H1 (cell line): Measurements from ENCODE around the gene HACD3. TPM values are rescaled to one million over a fixed set of nuclear protein-coding genes. Genes with fewer than 3 reads are reported as not detected.
A peak's percentile ranks its signal among the peaks of the same experiment; 100 is the strongest.

Experiments used
- CTCF ChIA-PET: fragments of 300-600 bp; sonication (Branson Sonifier 250); formaldehyde crosslinking; loops from one replicate; lab custom pipeline; 2021; ENCODE audit not compliant: partially characterized antibody; lab: Charles Lee
- POLR2A ChIA-PET: fragments of 300-600 bp; sonication (Branson Sonifier 250); formaldehyde crosslinking; loops from one replicate; lab custom pipeline; 2021; ENCODE audit warnings: inconsistent platforms; ENCODE audit not compliant: partially characterized antibody; lab: Charles Lee
- DNase-seq, 2 experiments: peaks; one replicate each; pipeline versions ENCODE4 v3.0.0 to v3.0.0-alpha.2; 2010 to 2022; ENCODE audit warnings: low spot score in 2 of 2, low read depth in 1 of 2, mixed read lengths in 1 of 2
- FAIRE-seq: peaks from 2 replicates; lab custom pipeline; 2011; peaks lifted over from hg19 to GRCh38; lab: Jason Lieb, UNC
- H2AFZ ChIP-seq: 2 replicates; pipeline ENCODE4 v1.8.1; 2012; ENCODE audit warnings: low read length, inconsistent platforms
- H2AK5ac ChIP-seq: 2 replicates; pipeline ENCODE4 v1.6.1; 2013; ENCODE audit warnings: low read depth, low read length
- H2BK120ac ChIP-seq: replicated peaks from 2 replicates; pipeline ENCODE3; 2013; ENCODE audit warnings: low read depth, low read length, inconsistent platforms
- H2BK12ac ChIP-seq: 2 replicates; pipeline ENCODE4 v1.6.1; 2013; ENCODE audit warnings: low read depth, low read length
- H2BK15ac ChIP-seq: 2 replicates; pipeline ENCODE4 v1.6.1; 2013; ENCODE audit warnings: low read length
- H2BK20ac ChIP-seq: 2 replicates; pipeline ENCODE4 v1.6.1; 2013; ENCODE audit warnings: low read length
- H2BK5ac ChIP-seq: 2 replicates; pipeline ENCODE4 v1.6.1; 2013; ENCODE audit warnings: low read depth, low read length
- H3K14ac ChIP-seq: 2 replicates; pipeline ENCODE4 v1.6.1; 2013; ENCODE audit warnings: inconsistent platforms; ENCODE audit not compliant: insufficient read length
- H3K18ac ChIP-seq: 2 replicates; pipeline ENCODE4 v1.6.1; 2013; ENCODE audit warnings: low read length; ENCODE audit errors: extremely low read depth
- H3K23ac ChIP-seq: 2 replicates; pipeline ENCODE4 v1.6.1; 2013; ENCODE audit warnings: inconsistent platforms; ENCODE audit not compliant: insufficient read length
- H3K23me2 ChIP-seq: 2 replicates; pipeline ENCODE4 v1.6.1; 2013; ENCODE audit warnings: low read depth, low read length
- H3K27ac ChIP-seq: 2 replicates; pipeline ENCODE4 v1.6.1; 2011; ENCODE audit warnings: low read depth, low read length, inconsistent platforms
- H3K27me3 ChIP-seq, 4 experiments: replicated peaks in 1 of 4; 1 replicate in 1 of 4; 2 replicates in 3 of 4; pipeline versions ENCODE4 v1.6.1 to v1.8.1; 2011 to 2013; ENCODE audit warnings: low read length in 3 of 4, mild to moderate bottlenecking in 3 of 4, inconsistent platforms in 2 of 4, mixed read lengths in 2 of 4, moderate library complexity in 1 of 4; ENCODE audit not compliant: control insufficient read depth in 3 of 4, insufficient read depth in 3 of 4; ENCODE audit errors: extremely low read depth in 1 of 4
- H3K36me3 ChIP-seq, 4 experiments: 2 replicates each; pipeline versions ENCODE4 v1.6.1 to v1.8.1; 2011 to 2013; ENCODE audit warnings: mild to moderate bottlenecking in 4 of 4, low read length in 3 of 4, moderate library complexity in 2 of 4, control low read depth in 1 of 4, inconsistent platforms in 1 of 4; ENCODE audit not compliant: insufficient read depth in 4 of 4, control insufficient read depth in 2 of 4
- H3K4ac ChIP-seq: replicated peaks from 2 replicates; pipeline ENCODE3; 2013; ENCODE audit warnings: low read length, low read depth, mixed read lengths, inconsistent platforms; ENCODE audit not compliant: insufficient read length
- H3K4me1 ChIP-seq, 4 experiments: replicated peaks in 1 of 4; 1 replicate in 1 of 4; 2 replicates in 3 of 4; pipeline versions ENCODE4 v1.6.1 to v1.8.1; 2011 to 2013; ENCODE audit warnings: low read length in 3 of 4, inconsistent platforms in 2 of 4, mixed read lengths in 1 of 4; ENCODE audit not compliant: insufficient read depth in 4 of 4, control insufficient read depth in 3 of 4
- H3K4me2 ChIP-seq, 2 experiments: 2 replicates each; pipeline versions ENCODE4 v1.6.1 to v1.8.1; 2011 to 2013; ENCODE audit warnings: low read depth in 2 of 2, low read length in 2 of 2, control low read depth in 1 of 2, inconsistent platforms in 1 of 2, mild to moderate bottlenecking in 1 of 2; ENCODE audit not compliant: insufficient read depth in 1 of 2
- H3K4me3 ChIP-seq, 4 experiments: fragments of 200-600, 300-600 bp in 1 of 4; sonication (generic), shearing (Covaris generic), sonication (Bioruptor Twin) in 1 of 4; 2 replicates each; pipeline versions ENCODE4 v1.5.1 to v1.8.1; 2011 to 2016; ENCODE audit warnings: low read length in 4 of 4, low read depth in 3 of 4, control low read depth in 2 of 4, inconsistent platforms in 2 of 4, mild to moderate bottlenecking in 2 of 4, mixed read lengths in 1 of 4, moderate library complexity in 1 of 4; ENCODE audit not compliant: insufficient read depth in 2 of 4; ENCODE audit errors: extremely low read depth in 1 of 4
- H3K56ac ChIP-seq: replicated peaks from 2 replicates; pipeline ENCODE3; 2013; ENCODE audit warnings: low read depth, mild to moderate bottlenecking, mixed read lengths, low read length, inconsistent platforms; ENCODE audit not compliant: insufficient read length
- H3K79me1 ChIP-seq: 2 replicates; pipeline ENCODE4 v1.6.1; 2013; ENCODE audit warnings: low read depth, low read length, control low read depth
- H3K79me2 ChIP-seq, 2 experiments: 2 replicates each; pipeline versions ENCODE4 v1.6.1 to v1.8.1; 2012 to 2013; ENCODE audit warnings: low read length in 2 of 2, mild to moderate bottlenecking in 2 of 2, inconsistent platforms in 1 of 2; ENCODE audit not compliant: insufficient read depth in 2 of 2, control insufficient read depth in 1 of 2
- H3K9ac ChIP-seq, 4 experiments: replicated peaks in 1 of 4; 1 replicate in 1 of 4; 2 replicates in 3 of 4; pipeline versions ENCODE4 v1.6.1 to v1.8.1; 2011 to 2013; ENCODE audit warnings: low read depth in 3 of 4, low read length in 3 of 4, control low read depth in 2 of 4, mild to moderate bottlenecking in 2 of 4, moderate library complexity in 2 of 4, inconsistent platforms in 1 of 4; ENCODE audit errors: extremely low read depth in 1 of 4
- H3K9me3 ChIP-seq, 2 experiments: 2 replicates each; pipeline versions ENCODE4 v1.6.1 to v1.8.1; 2012 to 2013; ENCODE audit warnings: mild to moderate bottlenecking in 2 of 2, moderate library complexity in 2 of 2, control low read depth in 1 of 2, inconsistent platforms in 1 of 2, low read depth in 1 of 2, low read length in 1 of 2, mixed read lengths in 1 of 2; ENCODE audit not compliant: insufficient read depth in 2 of 2
- H4K20me1 ChIP-seq, 2 experiments: replicated peaks in 1 of 2; 2 replicates each; pipeline versions ENCODE3 to v1.8.1; 2011 to 2013; ENCODE audit warnings: inconsistent platforms in 2 of 2, low read length in 2 of 2, mild to moderate bottlenecking in 1 of 2; ENCODE audit not compliant: insufficient read depth in 2 of 2, control insufficient read depth in 1 of 2
- H4K5ac ChIP-seq: 2 replicates; pipeline ENCODE4 v1.6.1; 2013; ENCODE audit warnings: low read length, low read depth, mixed read lengths, inconsistent platforms; ENCODE audit not compliant: insufficient read length
- H4K8ac ChIP-seq: 2 replicates; pipeline ENCODE4 v1.8.0; 2013; ENCODE audit warnings: mild to moderate bottlenecking, moderate library complexity, low read length, inconsistent platforms; ENCODE audit not compliant: insufficient read depth; ENCODE audit errors: extremely low read depth
- H4K91ac ChIP-seq: replicated peaks from 2 replicates; pipeline ENCODE3; 2013; ENCODE audit warnings: low read length, mixed read lengths, inconsistent platforms; ENCODE audit not compliant: insufficient read length
- ATF2 ChIP-seq: IDR thresholded peaks from 2 replicates; pipeline ENCODE4 v1.6.1; 2012; ENCODE audit warnings: low read length, inconsistent platforms
- CTBP2 ChIP-seq: IDR thresholded peaks from 2 replicates; pipeline ENCODE4 v1.7.0; 2011; ENCODE audit warnings: borderline replicate concordance, mild to moderate bottlenecking, moderate library complexity, mixed read lengths, low read length; ENCODE audit not compliant: insufficient read depth, insufficient read length
- CTCF ChIP-seq, 3 experiments: IDR thresholded peaks; 1 replicate in 2 of 3; 2 replicates in 1 of 3; pipeline versions ENCODE4 v1.5.1 to v1.6.1; 2011; ENCODE audit warnings: low read length in 3 of 3, mild to moderate bottlenecking in 3 of 3, inconsistent platforms in 2 of 3, low read depth in 1 of 3, moderate library complexity in 1 of 3; ENCODE audit not compliant: insufficient read depth in 1 of 3; ENCODE audit errors: control extremely low read depth in 1 of 3
- GTF2F1 ChIP-seq: IDR thresholded peaks from 2 replicates; pipeline ENCODE4 v1.6.1; 2012; ENCODE audit warnings: low read depth, low read length, improper control_type of control experiment, borderline replicate concordance
- NRF1 ChIP-seq: IDR thresholded peaks from 2 replicates; pipeline ENCODE4 v1.6.1; 2011; ENCODE audit warnings: mild to moderate bottlenecking, low read depth, low read length, improper control_type of control experiment
- RFX5 ChIP-seq: IDR thresholded peaks from 2 replicates; pipeline ENCODE4 v1.6.1; 2011; ENCODE audit warnings: low read depth, low read length, improper control_type of control experiment, borderline replicate concordance
- SP2 ChIP-seq: IDR thresholded peaks from 2 replicates; pipeline ENCODE4 v1.6.1; 2012; ENCODE audit warnings: mild to moderate bottlenecking, low read length, inconsistent platforms
- WGBS, 2 experiments: shearing (Covaris generic) in 1 of 2; methylation state at CpG; one replicate each; pipeline versions ENCODE4 v1.1.6 to v1.1.7; 2013 to 2015; ENCODE audit warnings: low lambda C conversion rate in 2 of 2, mixed read lengths in 2 of 2, inconsistent platforms in 1 of 2, low coverage in 1 of 2, missing lambda C conversion rate in 1 of 2; ENCODE audit not compliant: insufficient replicate concordance in 2 of 2, insufficient coverage in 1 of 2, insufficient read length in 1 of 2; ENCODE audit errors: extremely low coverage in 1 of 2, missing lambda C conversion rate in 1 of 2; 5-methylcytosine and 5-hydroxymethylcytosine counted together
- polyA plus RNA-seq, 7 experiments: library from polyadenylated mRNA; depleted of rRNA in 3 of 7; stranded (reverse) in 5 of 7; unstranded in 2 of 7; fragments of >200 nt in 5 of 7; fragments of 200-250 nt in 2 of 7; gene quantifications; 1 replicate in 5 of 7; 2 replicates in 1 of 7; 4 replicates in 1 of 7; pipeline versions ENCODE4 v1.2.1 to v1.2.3, GENCODE V29; 2011 to 2013; ENCODE audit warnings: missing spikeins in 2 of 7, mixed read lengths in 2 of 7
- total RNA-seq: library from RNA; stranded (reverse); fragmentation: NEBNext Ultra II Directional; extraction: Animal tissue kit (Norgen Biotek cat#: 25700); gene quantifications from 2 replicates; pipeline ENCODE4 v1.2.1, GENCODE V29; 2021

Gene HACD3
- total and polyA plus RNA-seq, 2 of the 8 experiments (the other 6 are each of a cell fraction or from before 2014, with no cell fraction given), result 78.8 to 120 TPM

GRCh38 chr15:65532738-65533051 is 2.4 kb downstream of the HACD3 start:
- Histone ChIP-seq H2BK120ac (no peak overlapping the region), H2BK15ac (no peak overlapping the region), H3K9me3 (no peaks in the 10 kb centered on the region), H2AK5ac (no peak overlapping the region), H3K9ac (no peak overlapping the region; a peak in 1 of 7 replicates), H3K4me3 (peak overlapping the region in 1 of 4 experiments; percentile 10; a peak in 1 of 8 replicates), H4K8ac (no peak overlapping the region), H3K79me1 (peaks cover 8% of the 10 kb centered on the region; the same call in 1 of the 2 replicates), H3K36me3 (peaks cover 0 to 3% (median 0%) of the 10 kb centered on the region in 4 experiments; a peak in 2 of 8 replicates), H3K18ac (no peak overlapping the region), H2AFZ (no peak overlapping the region), H3K4me1 (peaks cover 4 to 14% (median 8%) of the 10 kb centered on the region in 4 experiments), H3K14ac (no peak overlapping the region), H3K56ac (no peak overlapping the region), H3K4ac (no peak overlapping the region), H3K27ac (no peak overlapping the region), H3K23ac (no peak overlapping the region), H4K5ac (no peak overlapping the region), H2BK20ac (no peak overlapping the region), H4K91ac (no peak overlapping the region), H3K4me2 (peak overlapping the region in 1 of 2 experiments; percentile 55; a peak in 1 of 4 replicates), H2BK12ac (no peak overlapping the region), H3K23me2 (peaks cover 2% of the 10 kb centered on the region; the same call in 1 of the 2 replicates), H4K20me1 (peaks cover 16 to 19% of the 10 kb centered on the region in 2 experiments), H2BK5ac (no peak overlapping the region), H3K27me3 (no peaks in the 10 kb centered on the region), H3K79me2 (peaks cover 36 to 67% of the 10 kb centered on the region in 2 experiments)
- POLR2A ChIA-PET, result no interaction called here
- 83% methylated on average over 1 of the region's 1 CpG; no CpG with 5 or more reads in 1 of the 2 experiments for WGBS, 2 experiments
- DNase-seq (no peak), FAIRE-seq (no peak)
- CTCF ChIA-PET, result no interaction called here
- TF ChIP-seq ATF2, result no peak
- TF ChIP-seq NRF1, result no peak
- TF ChIP-seq CTBP2, result no peak
- TF ChIP-seq SP2, result no peak
- TF ChIP-seq RFX5, result no peak
- TF ChIP-seq GTF2F1, result no peak
- no peak for TF ChIP-seq CTCF (IDR thresholded peaks at IDR 0.05; ENCODE audit: control extremely low read depth in 1 of 3, insufficient read depth in 1 of 3, low read depth in 1 of 3, low read length in 3 of 3)
